Omental fat pad (tissue), 4 donors: ENCODE data around the gene PRUNE2. TPM values are rescaled to one million over a fixed set of nuclear protein-coding genes. Genes with fewer than 3 reads are reported as not detected.

Source experiments
- ATAC-seq: fragments of 150-250 bp; one replicate; pipeline ENCODE4 v1.9.1; 2016; ENCODE audit warnings: mild to moderate bottlenecking, moderate library complexity; ENCODE audit not compliant: low FRiP score
- DNase-seq: peaks from one replicate; pipeline ENCODE4 v3.0.0-alpha.2; 2019; ENCODE audit warnings: low spot score
- total RNA-seq, 4 donors: library from RNA; depleted of rRNA; stranded (reverse); fragments of >200 nt; gene quantifications; one replicate each; pipeline ENCODE4 v1.1.0, GENCODE V29; 2016
- TF ChIP-seq, protein P1 (sequence below), 3 donors: fragments of 450-650 bp; IDR thresholded peaks; one replicate each; pipeline ENCODE4 v1.5.1; 2016 to 2017; ENCODE audit warnings: antibody characterized with exemption in 3 of 3, mild to moderate bottlenecking in 3 of 3, moderate library complexity in 2 of 3

Gene PRUNE2
- total RNA-seq, 4 donors from 2014 or later: 3.1 to 13.4 (median 12.0) TPM

DNA sequence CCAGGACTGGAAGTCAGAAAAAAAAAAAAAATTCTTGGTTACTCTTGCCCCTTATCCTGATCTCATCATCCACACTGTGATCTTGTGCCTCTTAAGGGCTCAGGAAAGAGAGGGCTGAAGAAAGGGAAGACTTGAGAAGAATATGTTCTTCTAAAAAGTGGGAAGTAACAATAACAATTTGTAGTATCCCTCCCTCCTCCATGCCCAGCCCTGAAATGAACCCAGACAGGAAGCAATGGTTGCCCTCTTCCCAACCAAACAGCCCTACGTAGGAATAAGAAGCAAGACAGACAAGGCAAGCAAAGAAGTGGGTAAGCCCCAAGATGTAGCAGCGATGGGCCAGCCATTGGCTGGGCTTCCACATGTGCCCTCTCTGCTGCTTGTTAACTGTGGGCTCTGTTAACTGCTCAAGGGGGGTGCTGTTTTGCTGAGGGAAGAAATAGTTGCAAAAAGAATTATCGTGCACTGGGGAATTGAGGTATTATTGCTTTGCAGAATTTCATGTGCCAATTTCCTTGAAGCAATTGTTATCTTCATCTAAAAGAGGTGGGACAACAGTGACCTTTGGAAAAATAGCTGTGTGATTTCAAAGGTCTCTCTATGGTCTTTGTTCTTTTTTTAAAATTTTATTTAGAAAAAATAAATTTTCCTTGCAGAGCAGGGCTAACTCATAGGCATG is 288.3 kb downstream of the PRUNE2 start:
- no peak for DNase-seq
- no peak for ATAC-seq
- TF ChIP-seq, protein P1, sequence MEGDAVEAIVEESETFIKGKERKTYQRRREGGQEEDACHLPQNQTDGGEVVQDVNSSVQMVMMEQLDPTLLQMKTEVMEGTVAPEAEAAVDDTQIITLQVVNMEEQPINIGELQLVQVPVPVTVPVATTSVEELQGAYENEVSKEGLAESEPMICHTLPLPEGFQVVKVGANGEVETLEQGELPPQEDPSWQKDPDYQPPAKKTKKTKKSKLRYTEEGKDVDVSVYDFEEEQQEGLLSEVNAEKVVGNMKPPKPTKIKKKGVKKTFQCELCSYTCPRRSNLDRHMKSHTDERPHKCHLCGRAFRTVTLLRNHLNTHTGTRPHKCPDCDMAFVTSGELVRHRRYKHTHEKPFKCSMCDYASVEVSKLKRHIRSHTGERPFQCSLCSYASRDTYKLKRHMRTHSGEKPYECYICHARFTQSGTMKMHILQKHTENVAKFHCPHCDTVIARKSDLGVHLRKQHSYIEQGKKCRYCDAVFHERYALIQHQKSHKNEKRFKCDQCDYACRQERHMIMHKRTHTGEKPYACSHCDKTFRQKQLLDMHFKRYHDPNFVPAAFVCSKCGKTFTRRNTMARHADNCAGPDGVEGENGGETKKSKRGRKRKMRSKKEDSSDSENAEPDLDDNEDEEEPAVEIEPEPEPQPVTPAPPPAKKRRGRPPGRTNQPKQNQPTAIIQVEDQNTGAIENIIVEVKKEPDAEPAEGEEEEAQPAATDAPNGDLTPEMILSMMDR (IDR thresholded peaks at IDR 0.05): no peak

DNA sequence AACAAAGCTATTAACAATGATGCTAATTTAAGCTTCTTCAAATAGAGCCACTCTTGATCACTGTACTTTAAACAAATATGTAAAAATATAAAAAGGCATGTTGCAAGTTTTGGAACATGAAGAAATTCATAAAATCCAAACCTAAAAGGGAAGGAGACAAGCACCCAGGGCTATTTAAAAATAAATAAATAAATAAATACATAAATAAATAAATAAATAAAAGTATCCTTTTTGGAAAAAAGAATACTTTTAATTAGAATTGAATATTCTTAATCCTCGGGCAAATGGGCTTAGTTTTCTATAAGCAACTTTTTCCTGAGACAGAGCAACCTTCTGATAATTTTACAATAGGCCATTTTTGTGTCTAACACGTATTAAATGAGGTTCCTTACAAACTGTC is 289.1 kb downstream of the PRUNE2 start:
- TF ChIP-seq, protein P1 (IDR thresholded peaks at IDR 0.05): no peak
- no peak for DNase-seq

DNA sequence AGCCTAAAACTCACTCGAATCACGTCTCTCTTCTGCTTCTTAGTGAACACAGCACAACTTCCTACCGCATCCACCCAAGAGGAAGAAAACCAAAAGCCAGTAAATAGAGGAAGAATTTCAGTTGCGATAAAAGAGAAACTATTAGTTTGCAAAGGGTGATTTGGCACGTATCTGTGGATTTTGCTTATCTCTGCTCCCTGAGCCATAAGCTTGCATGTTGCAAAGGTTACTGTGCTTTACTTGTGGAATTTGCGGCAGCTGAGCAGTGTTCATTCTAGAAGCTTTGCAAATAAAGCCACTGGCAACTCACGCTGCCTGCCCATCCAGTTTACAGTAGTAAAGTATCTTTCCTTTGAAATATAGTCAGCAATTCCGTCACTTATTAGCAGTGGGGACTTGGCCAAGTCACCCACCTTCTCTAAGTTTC is 290.7 kb downstream of the PRUNE2 start:
- no peak for DNase-seq
- peak; percentile 45 for ATAC-seq
- TF ChIP-seq, protein P1 (IDR thresholded peaks at IDR 0.05): no peak

More for the DNA sequence above, 289.1 kb downstream of the PRUNE2 start:
- no peak for ATAC-seq

DNA sequence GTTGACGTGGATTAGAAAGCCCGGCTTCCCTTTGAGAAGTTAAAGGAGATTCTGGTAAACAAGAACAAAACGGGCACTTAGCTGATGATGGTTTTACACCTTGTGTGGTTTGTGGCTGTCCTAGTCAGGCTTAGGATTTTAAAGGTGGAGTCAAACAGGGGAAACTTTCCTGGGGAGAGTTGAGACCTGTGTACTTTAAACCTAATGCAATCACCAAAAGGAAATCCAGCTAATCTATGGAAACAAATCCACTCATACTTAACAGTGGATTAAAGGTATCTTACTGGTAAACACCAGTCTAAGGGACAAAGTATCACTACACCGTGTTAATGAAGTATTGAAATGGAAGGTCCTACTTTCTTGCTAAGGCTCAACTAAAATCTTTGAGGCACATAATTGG is 291.9 kb downstream of the PRUNE2 start:
- TF ChIP-seq, protein P1 (IDR thresholded peaks at IDR 0.05): no peak
- ATAC-seq (no peak), DNase-seq (no peak)

DNA sequence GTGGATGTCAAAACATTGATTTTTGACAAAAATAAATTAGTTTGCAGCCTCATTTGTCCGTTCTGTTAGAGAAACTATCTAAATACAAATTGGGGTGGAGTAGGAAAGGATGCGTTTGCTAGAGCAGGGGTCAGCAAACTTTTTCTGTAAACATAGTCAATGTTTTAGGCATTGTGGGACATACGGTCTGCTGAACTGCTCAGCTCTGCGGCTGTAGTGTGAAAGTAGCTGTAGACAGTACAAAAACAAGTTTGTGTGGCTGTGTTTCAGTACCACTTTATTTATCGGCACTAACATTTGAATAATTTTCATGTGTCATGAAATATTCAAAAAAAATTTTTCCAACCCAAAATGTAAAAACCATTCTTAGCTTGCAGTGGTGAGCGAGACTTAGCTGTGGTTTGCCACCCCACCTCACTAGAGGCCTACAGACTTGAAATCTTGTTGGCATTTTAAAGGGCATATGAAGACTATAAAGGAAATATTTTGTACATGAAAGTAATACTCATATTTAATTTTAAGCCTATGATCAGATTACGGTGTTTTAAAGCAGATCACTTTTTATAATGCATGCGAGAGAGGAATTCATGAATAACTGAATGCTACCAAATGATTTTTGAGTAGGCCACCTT is 292.6 kb downstream of the PRUNE2 start:
- ATAC-seq (no peak), DNase-seq (no peak)
- TF ChIP-seq, protein P1 (IDR thresholded peaks at IDR 0.05): no peak

DNA sequence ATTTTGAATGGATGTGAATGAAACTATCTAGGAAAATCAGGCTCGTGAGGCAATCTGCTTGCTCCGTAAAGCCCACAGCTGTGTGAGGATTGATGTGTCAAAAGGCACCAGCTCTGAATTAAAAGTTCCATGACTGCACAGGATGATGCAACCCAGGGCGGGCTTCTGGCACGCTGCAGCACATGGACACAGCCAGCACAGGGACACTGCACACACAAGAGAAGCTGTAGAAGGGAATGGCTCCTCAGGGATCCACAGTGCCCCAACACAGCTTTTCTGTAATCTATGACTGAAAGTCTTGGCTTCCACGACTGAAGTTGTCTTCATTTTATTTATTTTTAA is 295.9 kb downstream of the PRUNE2 start:
- DNase-seq: peak; percentile 28
- TF ChIP-seq, protein P1 (IDR thresholded peaks at IDR 0.05): no peak
- ATAC-seq: peak; percentile 64
